Posterior cingulate gyrus (tissue), 11 donors: Measurements from ENCODE around the gene RIBC1.
"Not testable (repeated sequence)": the region's sequence is repeated elsewhere in the genome, so short reads cannot be mapped to it uniquely, and the experiment has no call there.

Experiments
- DNase-seq, 10 donors: peaks; one replicate each; pipeline versions ENCODE4 v3.0.0 to v3.0.0-alpha.2; 2020 to 2021; ENCODE audit warnings: mixed read lengths in 3 of 10
- intact Hi-C: fragments of 100-400 bp; cut with DNase I; formaldehyde crosslinking; loops from one replicate; pipeline ENCODE4 v1.15.1; 2023

Gene RIBC1

DNA sequence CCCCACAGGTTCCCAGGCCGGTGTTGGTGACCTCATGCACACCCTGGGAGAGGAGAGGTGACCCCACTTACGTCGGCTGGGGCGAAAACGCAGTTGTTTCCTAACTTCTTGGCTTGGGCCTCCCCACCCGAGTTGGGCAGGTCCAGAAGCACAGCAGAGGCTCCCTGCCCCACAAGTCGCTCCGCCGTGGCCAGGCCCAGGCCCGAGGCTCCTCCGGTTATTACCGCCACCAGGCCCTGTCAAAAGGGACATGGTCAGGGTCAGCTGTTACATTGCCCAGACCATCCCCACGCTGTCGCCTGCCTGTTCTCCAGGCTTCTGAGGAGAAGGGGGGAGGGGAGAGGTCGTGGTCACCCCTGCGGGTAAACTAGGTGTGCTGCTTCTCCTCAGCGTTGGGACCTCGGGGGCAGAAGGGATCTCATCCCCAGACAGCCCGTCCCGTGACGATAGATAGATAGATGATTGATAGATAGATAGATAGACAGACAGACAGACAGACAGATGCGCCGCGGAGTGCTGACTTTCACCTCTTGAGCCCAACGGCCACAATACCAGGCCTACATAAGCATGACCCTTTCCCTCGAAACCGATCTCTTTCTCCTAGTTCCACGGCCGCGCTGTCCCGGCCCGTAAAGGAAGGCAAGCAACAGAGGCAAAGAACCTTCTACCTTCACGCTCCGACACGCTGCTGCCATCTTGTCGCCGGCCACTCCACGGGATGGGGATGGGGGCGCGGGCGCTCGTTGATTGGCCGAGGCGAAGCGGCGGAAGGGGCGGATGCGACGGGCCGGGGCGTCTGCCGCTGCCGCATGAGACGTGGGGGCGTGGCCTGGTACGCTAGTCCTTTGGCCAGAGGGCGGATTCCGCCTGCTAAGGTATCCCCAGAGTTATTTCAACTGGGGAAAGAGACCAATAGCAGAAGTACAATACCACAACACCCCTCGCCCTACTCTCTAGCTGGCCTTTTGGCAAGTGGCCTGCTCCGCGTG, 11.3 kb downstream of the RIBC1 start, which contains the start of gene HSD17B10:
TSS of gene HSD17B10 (minus strand) at position 720 of the 989 bp plus-strand sequence. CDS start at position 695, 25 bp downstream.
- peak; percentile 77 to 98 (median 86) for DNase-seq
- intact Hi-C loops, result no loop called here

DNA sequence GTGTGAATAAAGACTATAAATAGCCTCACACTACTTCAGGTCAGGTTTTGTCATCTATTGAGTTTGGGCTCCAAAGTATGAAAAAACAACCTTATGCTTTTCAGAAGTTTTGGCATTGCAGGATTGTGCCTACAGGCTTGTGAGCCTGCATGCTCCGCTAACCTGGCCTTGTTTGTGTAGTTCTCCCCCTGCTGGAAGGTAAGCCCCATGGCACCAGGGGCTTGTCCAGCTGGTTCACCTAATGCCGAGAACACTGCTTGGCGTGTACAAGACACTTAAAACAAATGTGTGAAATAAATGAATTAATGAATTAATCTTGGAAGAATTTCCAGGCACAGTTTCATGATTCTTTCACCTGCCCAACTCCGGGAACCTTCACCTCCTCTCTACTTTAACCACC, 13.3 kb downstream of the RIBC1 start:
- DNase-seq, result peak in 6 of 10 donors; percentile 14 to 91 (median 42)
- intact Hi-C loops, result loop anchor here (5.0 kb wide), 1 partner anchor 124 kb away; no protein-coding TSS in a partner anchor

DNA sequence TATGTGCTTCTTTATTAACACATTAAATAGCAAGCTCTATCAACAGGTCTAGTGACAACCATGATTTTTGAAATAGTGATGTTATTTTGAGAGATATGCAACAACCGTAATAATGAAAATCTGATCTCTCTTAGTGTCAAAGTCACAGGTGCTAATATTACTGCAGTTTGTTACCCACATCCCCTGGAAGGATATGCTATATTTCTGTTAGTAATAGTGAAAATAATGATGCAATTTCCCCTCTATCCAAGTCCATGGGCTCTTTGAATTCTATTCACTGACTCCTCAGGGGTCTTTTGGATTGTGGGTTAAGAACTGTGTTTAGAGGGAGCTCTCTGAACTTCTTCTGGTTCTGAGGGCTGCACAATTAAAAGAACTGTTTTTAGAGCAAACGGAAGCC, 14.5 kb downstream of the RIBC1 start:
- no peak for DNase-seq
- intact Hi-C loops, result loop anchor here (5.0 kb wide), 1 partner anchor 125 kb away; no protein-coding TSS in a partner anchor

DNA sequence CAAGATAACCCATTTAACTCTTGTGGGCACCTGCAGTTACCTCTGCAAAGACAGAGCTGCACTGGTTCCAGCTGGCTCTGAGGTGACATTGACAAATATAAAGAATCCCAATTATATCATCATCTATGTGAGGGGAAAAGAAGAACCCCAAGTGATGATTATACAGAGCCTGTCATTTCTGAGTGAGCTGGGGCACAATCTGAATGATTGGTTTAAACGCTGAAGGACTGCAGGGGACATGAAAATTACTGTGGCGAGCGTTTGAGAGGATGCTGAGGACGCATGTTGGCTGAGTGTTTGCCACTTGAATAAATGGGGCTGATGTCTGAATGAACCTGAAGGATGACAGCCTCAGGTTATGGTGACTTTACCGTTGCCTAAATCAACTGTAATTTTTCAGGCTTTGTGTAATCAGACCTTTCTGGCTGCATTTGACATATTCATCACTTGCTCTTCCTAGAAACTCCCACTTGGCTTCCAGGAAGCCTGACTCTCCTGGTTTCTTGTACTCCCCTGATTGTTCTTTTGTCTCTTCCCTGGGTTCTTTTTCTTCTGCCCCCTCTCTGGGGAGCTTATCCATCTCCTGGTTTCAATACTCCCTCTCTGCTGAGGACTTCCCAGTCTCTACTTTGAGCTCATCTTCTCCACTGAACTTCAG, 15.6 kb downstream of the RIBC1 start:
- DNase-seq, result no peak
- intact Hi-C loops, result loop anchor here (5.0 kb wide), 1 partner anchor 126 kb away; no protein-coding TSS in a partner anchor

DNA sequence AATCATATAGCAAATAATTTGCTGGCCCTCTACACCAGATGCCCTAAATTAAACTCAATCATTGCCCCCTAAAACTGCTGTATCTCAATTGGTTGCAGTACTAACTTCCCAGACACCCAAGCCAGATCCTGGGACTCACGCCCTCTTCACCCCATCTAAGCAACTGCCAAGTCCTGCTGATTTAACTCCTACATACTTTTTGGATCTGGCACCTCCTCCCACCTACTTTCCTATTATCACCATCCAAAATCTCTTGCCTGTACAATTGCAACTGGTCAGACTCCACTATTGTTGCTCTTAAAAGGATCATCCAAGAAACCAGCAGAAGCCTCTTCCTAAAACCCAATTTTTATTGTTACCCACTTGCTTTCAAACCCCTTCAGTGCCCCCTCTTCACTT, 16.2 kb downstream of the RIBC1 start:
- intact Hi-C loops, result loop anchor here (5.0 kb wide), 1 partner anchor 127 kb away; no protein-coding TSS in a partner anchor

GRCh38 chrX:53440101-53440500, 17.4 kb downstream of the RIBC1 start:
- intact Hi-C loops, result no loop called here
- no peak for DNase-seq

More for the DNA sequence above, 16.2 kb downstream of the RIBC1 start:
- no peak for DNase-seq

DNA sequence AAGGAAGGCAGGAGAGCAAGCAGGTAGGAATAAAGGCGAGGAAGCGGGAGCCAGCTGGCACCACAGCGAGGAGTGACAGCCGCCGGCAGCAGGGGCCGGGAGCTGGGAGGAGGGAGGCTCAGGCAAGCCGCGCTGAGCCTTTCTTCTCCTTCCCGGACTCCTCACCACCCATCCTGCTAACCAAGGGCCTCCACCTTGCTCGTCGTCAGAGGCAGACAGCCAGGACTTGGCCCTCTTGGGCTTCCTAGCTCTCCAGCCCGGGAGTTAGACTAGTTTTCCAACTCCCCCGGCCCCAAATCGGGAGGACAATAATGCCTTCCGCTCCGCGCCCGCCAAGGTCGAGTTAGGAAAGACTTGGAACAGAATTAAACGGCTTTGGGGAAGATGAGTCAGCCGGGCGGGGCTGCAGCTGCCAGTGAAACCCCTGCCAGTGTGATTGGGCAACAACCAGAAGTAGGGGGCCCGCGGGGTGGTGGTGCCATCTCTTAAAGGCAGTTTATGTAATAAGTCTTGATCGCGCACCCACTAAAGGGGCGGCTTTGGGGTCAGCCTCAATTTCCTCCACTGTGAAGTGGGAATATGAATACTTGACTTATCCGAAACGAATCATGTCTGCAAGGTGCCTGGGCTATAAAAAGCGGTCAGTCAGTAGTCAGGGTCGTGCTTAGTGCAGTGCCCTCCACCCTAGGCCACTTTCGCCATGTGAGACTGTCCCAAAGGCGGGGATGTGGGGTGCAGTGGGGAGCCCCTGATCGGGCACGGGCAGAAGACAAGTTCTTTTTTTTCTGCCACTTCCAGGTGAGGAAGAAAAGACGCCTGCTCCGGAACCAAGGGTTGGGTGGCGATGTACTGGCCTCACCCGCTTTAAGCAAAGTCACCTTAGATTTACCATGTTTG, 18.2 kb downstream of the RIBC1 start:
- intact Hi-C loops, result no loop called here
- DNase-seq, result peak in 7 of 10 donors; percentile 6 to 89 (median 22)

GRCh38 chrX:53441531-53442321, 19.1 kb downstream of the RIBC1 start:
- intact Hi-C loops, result no loop called here
- DNase-seq, result peak; percentile 46 to 96 (median 68)

DNA sequence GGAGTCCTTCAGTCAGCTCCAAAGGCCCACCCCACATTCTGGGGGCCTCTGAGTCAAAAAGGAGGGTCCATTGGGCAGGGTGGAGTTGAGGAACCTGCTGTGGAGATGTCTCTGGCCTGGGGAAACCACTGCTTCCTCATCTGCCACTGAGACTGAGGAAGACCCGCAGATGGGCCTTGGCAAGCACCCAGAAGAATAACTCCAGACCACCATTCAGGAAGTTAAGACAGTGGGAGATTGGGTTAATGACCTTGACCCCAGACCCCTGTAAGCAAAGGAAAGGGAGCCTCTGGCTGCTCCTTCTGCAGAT, 19.6 kb downstream of the RIBC1 start:
- intact Hi-C loops, result no loop called here
- DNase-seq, result no peak

DNA sequence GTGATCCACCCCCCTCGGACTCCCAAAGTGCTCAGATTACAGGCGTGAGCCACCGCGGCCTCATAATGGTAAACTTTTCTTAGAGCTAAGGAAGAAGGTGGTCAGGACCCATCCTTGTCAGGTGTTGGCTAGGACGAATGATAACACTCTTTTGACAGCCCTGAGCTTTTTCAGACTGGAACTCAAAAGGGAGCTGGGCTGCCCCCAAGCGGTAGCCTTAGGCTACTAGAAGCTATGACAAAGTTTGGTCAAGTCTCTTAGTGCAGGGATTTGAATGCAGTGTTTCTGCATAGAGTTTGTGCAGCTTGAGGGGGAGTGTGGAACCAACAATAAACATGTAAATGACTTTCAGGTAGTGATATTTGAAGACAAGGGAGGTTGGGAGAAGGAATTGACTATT, 23.3 kb downstream of the RIBC1 start:
- intact Hi-C loops, result no loop called here
- peak in 4 of 10 donors; percentile 32 to 89 (median 55) for DNase-seq

DNA sequence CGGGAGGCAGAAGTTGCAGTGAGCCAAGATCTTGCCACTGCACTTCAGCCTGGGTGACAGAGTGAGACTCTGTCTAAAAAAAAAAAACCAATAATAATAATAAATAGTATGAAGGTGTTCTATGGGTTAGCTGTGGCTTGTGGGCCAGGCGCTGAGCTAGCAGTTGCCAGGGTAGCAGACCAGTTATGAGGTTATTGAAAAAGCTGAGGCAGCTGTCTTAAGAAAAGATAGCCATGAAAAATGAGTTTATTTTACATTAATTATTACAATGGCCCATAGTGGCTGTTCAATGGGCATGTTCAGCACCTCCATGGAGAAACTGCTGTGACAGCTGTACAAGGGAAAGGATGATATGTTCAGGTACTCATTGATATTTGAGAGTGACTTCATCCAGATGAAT, 24.8 kb downstream of the RIBC1 start:
- no peak for DNase-seq
- intact Hi-C loops, result no loop called here

GRCh38 chrX:53449632-53450031, 27.0 kb downstream of the RIBC1 start:
- intact Hi-C loops, result no loop called here
- no peak for DNase-seq

GRCh38 chrX:53452812-53453211, 30.1 kb downstream of the RIBC1 start:
- intact Hi-C loops, result no loop called here
- DNase-seq, result no peak

GRCh38 chrX:53456254-53456653, 33.6 kb downstream of the RIBC1 start:
- DNase-seq, result no peak
- intact Hi-C loops, result no loop called here

DNA sequence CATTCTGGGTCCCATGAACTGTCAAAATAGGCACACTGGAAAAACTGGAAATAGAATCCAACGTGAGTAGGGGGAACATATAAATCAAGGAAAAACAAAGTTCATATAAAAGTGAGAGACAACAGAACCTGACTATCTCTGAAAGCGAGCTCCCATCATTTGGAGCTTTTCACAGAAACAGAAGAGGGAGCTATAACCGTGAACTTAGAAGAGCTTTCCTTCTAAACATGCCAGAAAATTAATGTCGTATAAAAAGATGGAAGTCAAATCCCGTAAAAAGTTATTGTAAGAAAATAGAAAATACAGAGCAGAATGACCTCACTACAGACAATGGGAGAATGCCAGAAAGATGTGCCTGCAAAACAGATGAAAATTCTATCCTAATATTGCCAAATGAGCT, 35.4 kb downstream of the RIBC1 start:
- intact Hi-C loops, result no loop called here
- no peak for DNase-seq

GRCh38 chrX:53468659-53469058, 46.0 kb downstream of the RIBC1 start:
- DNase-seq, intact Hi-C loops: not testable (repeated sequence)

GRCh38 chrX:53471346-53471745, 48.7 kb downstream of the RIBC1 start:
- intact Hi-C loops, result no loop called here
- no peak for DNase-seq

DNA sequence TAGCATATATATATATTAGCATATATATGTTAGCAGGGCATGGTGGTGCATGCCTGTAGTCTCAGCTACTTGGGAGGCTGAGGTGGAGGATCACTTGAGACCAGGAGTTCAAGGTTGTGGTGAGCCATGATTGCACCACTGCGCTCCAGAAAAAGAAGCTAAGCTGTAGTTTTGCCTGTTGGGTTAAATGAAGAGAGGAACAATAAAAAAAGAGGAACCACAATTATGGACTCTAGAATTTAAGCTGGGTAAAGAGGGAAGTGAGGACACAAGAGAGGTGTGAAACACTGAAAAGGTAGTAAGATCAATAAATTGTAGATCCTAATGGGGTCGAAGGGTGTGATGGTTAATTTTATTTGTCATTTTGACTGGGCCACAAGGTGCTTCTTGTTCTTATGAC, 52.0 kb downstream of the RIBC1 start:
- DNase-seq, result no peak
- intact Hi-C loops, result no loop called here

GRCh38 chrX:53476371-53476770, 53.7 kb downstream of the RIBC1 start:
- DNase-seq, result no peak
- intact Hi-C loops, result no loop called here

DNA sequence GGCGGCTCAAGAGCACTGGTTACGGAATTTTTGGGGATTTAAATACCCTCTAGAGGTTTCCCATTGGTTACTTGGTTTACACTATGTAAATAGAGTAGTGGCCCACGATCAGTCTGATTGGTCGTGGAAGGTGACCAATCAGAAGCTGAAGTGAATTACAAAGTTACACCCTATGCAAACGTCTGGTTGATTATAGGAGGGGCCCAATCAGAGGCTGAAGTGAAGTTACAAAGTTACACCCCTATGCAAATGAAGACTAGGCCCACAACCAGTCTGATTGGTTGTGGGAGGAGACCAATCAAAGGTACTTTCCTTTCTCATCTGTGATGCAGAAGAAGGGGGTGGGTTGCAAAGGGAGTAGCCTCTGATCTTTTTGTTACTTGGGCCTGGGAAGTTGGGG, 56.6 kb downstream of the RIBC1 start:
- DNase-seq, result no peak
- intact Hi-C loops, result no loop called here
